Measurements from ENCODE around the gene PPP1R14B.
A peak's percentile ranks its signal among the peaks of the same experiment; 100 is the strongest.

The PPP1R14B gene

DNA sequence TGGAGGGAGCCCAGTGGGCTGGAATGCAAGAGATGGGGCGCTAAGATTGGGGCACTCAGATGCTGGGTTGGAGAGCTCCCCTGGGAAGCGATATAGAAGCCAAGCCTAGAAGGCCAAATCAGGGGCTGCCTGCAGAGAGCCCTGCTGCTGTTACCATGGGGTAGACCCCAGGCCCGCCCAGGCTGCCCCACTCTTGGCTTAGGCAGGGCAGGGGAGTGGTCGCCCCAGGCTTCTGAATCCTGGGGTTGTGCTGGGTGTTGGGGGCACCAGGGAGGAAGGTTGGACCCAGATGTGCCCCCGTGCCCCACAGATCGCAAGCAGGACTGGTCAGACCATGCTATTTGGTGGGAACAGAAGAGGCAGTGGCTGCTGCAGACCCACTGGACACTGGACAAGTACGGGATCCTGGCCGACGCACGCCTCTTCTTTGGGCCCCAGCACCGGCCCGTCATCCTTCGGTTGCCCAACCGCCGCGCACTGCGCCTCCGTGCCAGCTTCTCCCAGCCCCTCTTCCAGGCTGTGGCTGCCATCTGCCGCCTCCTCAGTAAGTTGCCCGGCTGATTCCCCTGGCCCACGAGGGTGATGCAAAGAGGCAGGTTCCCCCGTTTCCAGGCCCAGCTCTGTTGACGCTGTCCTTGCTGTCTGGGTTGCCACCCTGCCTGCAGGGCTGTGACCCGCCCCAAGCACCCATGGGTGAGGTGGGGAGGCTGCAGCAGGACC lies 36.3 kb downstream of the PPP1R14B start:
- no peak for DNase-seq (ENCODE audit: low read depth in 2 of 2)

DNA sequence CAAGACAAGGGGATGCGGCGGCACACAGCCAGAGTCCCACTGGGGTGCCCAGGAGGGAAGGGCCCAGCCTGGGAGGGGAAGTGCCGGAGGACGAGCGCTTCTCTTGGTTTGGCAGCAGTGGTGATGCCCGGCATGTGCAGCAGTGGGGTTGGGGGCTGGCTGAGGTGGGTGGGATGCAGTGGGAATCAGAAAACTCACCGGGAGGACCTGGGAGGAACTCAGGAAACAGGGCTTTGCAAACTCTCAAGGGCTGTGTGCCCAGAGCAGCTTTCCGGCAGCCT lies 37.2 kb downstream of the PPP1R14B start:
- DNase-seq (ENCODE audit: low read depth in 2 of 2): no peak

DNA sequence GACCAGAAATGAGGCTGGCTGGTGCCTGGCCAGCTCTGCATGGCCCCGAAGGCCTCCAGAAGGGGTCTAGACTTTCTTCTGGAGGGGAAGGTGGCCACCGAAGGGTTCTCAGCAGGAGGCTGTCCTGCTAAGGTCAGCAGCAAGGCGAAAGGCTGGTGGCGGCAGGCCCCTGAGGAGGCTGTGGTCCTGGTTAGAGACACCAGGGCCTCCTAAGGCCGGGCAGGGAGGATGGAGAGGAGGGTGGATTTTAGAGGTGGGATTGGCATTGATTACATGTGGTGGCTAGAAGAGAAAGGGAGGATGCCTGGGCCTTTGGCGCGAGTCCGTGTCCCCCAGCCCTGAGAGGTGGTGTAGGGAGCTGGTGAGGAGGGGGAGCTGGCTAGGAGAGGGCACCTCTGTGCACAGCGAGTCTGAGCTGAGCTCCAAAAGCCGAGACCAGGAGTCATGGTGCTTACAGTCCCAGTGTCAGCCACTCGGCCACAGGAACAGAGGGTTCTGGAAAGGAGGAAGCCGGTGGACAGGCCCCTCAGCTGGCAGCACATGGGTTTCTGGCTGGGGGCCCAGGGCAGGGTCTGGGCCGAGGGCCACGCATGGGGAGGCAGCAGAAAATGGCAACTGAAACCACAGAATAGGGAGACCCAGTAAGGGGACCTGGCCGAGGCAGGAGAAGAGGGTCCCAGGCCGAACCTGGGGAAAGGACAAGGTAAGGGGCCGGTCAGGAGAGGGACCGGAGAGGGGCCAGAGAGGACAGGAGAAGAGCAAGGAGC lies 37.8 kb downstream of the PPP1R14B start:
- no peak for DNase-seq (ENCODE audit: low read depth in 2 of 2)

DNA sequence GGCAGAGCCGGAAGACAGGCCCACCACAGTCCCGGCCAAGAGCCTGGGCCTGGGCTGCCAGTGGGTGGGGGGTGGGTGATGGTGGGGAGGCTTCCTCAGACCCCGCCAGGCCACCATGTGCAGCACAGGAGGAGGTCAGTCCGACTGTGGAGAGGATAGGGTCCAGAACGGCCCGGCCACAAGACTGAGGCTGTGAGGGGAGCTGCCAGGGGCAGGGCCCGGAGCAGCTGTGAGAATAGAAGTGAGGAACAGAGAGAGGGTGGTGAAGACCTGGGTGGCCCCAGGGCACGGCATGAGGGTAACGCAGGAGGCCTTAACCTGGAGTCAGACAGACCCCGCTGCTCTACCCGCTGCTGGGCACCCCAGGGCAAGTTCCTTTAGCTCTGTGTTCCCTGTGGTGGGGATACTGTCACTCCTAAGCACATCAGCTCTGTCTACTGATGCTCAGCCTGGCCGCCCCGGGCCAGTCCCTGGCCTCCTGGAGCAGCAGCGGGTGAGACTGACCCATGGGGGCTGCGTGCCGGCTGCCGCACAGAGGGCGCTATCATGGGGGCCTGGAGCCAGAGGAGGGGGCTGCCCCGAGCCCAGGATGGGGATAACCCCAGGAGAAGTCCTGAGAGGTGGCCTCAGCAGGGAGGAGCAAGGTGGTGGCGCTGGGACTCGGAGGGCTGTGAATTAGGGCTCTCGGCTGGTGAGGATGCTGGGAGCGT lies 38.5 kb downstream of the PPP1R14B start:
- no peak for DNase-seq (ENCODE audit: low read depth in 2 of 2)

DNA sequence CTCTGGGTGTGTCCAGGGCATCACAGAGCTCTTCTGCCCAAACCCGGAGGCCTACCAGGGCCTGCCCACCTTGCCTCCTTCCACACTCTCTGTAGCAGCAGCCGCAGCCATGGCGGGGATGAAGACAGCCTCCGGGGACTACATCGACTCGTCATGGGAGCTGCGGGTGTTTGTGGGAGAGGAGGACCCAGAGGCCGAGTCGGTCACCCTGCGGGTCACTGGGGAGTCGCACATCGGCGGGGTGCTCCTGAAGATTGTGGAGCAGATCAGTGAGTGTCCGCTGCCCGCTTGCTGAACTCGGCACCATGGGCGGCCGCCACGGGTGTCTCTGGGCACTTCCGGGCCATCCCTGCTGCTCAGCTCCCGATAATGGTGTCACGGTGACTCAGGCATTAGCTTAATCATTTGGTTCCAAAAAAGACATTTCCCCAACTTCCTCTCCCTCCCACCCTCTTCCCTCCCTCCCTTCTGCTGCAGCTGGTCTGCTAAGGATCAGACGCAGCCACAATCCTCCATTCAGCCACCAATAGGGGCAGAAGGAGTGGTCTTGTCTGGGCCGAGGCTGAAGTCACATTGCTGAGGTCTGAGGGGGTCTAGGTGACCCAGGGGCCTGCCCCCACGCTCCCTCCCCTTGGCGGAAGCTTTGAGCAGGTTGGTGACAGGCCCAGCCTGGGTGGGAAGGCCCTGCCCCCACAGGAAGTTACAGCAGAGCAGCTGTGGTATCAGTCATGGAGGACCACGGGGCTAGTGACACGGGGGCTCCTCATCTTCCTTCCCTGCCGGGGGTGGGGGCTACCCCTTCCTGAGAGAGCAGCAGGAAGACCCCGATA lies 39.3 kb downstream of the PPP1R14B start:
- peak; percentile 32 to 36 for DNase-seq (ENCODE audit: low read depth in 2 of 2)

DNA sequence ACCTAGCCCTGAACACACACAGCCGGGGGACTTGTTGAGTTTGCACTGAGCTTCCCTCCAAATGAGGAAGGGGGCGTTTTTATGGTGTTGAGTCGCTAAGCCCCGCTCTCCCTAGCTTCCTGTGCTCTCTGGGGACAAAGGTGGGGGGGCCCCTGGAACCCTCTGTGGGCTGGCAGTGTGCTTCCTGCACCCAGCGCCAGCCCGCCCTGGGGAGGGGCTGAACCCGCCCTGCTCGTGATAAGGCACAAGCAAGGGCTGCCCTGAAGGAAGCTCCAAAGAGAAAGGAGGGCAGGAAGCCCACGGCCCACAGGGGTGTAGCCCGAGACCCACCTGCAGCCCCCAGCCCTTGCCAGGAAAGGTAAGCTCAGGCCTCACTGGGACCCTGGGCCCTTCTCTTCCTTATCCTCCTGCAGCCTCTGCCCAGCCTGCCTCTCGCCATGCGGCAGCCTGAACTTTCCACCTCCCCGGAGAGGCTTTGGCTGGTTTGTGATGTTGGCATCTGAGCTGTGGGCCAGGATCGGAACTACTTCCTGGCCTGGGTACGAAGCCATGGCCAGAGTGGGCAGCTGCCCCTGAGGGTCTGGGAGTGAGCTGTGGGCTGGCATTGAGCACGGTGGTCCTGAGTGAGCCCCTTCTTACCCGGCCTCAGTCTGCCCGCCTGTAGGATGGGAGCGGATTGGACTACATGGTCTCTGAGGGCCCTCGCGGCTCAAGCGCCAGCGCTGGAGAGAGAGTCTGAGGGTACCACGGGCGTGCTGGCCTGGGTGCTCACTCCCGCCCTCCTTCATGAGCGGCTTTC lies 40.1 kb downstream of the PPP1R14B start, which contains the start of gene FERMT3:
Gene FERMT3, plus strand, starts transcription at position 265 of the 799 bp plus-strand sequence. CDS start 644 bp downstream, outside the sequence.
- no peak for DNase-seq (ENCODE audit: low read depth in 2 of 2)

DNA sequence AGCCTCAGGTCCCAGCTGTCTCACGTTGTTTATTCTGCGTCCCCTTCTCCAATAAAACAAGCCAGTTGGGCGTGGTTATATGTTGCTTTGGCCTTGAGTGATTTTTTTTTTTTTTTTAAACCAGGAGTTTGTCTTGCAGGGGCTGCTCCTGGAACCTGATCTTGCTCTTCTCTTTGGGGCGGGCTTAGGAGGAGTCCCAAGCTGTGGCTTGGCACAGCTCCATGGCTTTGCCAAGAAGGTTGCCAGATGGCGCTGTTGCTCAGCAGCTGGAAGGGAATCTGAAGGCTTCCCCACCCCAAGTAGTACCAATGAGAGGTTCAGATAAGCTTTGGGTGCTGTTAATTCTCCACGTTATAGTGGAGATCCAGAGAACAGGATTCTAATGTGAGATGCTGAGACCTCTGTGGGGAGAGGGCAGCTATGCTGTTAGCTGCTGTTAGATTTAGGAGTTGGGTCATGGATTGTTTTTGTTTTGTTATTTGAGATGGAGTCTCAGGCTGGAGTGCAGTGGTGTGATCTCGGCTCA lies 42.2 kb downstream of the PPP1R14B start:
- peak; percentile 91 to 92 for DNase-seq (ENCODE audit: low read depth in 2 of 2)

DNA sequence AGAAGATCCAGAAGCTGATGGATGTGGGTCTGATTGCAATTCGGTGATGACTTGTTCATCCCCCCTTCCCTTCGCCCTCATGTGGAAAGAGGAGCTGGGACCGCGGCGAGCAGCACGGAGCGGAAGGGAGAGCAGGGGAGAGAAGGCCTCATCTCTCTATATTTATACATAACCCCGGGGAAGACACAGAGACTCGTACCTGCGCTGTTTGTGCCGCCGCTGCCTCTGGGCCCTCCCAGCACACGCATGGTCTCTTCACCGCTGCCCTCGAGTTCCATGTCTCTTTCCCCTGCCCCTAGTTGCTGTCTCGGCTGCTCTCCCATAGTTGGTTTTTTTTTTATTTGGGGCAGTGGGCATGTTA lies 42.7 kb downstream of the PPP1R14B start:
- DNase-seq (ENCODE audit: low read depth in 2 of 2): no peak

DNA sequence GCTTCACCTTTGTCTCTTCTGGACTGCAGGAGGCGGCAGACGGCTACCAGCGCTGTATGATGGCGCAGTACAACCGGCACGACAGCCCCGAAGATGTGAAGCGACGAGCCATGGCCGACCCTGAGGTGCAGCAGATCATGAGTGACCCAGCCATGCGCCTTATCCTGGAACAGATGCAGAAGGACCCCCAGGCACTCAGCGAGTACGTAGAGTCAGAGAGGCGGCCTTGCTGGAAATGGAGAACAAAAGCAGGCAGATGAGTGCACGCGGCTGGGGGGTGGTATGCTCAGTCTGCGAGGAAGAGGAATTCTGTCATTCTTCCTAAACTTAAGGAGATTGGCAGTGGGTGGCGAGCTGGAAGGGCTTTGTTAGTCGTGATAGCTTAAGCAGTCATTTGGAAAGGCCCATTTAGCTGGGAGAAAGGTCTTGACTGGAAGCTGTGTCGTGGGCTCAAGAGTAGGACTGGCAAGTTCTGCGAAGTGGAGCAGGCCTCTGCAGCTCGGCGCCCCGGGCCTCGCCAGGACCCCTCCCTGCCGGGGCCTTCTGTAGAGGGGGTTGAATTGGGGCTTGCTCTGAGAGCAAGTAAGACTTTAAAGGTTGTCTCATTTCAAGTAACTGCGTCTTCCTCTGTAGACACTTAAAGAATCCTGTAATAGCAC lies 43.2 kb downstream of the PPP1R14B start:
- DNase-seq (ENCODE audit: low read depth in 2 of 2): no peak

DNA sequence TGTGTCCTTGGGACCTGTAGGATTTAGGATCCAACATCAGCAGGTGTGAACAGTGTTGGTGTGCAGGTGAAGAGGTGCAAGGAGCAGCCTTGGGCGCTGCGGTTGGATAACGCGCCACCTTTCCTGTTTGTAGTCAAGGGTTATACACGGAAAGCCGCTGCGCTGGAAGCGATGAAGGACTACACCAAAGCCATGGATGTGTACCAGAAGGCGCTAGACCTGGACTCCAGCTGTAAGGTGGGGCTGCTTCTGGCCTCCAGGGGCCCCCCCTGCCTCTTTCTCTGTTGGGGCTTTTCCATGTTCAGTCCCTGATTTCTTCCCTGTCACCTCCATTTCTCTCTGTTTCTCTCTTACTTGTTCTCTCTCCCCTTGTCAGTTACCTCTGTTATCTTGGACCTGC lies 43.8 kb downstream of the PPP1R14B start:
- no peak for DNase-seq (ENCODE audit: low read depth in 2 of 2)

DNA sequence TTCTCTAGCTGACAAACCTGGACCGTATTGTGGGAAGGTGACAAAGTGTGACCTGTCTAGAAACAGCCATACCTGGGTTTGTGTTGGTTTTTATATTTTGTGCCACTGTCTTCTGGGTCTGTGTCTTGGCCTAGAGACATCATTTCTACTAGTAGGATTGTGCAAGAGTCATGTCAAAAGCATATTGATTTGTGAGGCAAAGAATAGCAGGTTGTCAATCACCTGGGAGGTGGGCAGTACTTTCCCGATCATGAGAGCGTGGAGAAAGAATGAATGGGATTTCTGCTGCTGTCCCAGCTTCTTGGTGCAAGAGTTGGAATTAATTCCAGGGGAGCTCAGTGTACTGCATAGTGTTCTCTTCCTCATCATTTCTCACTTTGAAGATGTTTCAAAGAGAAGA lies 45.2 kb downstream of the PPP1R14B start:
- DNase-seq (ENCODE audit: low read depth in 2 of 2): no peak

DNA sequence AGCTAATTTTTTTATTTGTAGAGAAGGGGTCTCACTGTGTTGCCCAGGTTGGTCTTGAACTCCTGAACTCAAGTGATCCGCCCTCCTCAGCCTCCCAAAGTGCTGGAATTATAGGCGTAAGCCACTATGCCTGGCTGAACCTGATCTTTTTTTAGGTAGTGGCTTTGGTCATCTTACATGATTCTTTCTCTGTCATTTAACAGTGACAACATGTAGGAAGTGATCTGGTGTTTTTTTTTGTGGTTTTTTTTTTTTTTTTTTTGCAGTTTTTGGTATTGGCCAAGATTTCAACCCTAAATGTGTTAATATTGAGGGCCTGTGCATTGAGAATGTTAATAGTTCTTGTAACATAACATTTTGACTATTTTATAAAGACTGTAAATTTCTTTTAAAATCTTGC lies 48.2 kb downstream of the PPP1R14B start:
- no peak for DNase-seq (ENCODE audit: low read depth in 2 of 2)

DNA sequence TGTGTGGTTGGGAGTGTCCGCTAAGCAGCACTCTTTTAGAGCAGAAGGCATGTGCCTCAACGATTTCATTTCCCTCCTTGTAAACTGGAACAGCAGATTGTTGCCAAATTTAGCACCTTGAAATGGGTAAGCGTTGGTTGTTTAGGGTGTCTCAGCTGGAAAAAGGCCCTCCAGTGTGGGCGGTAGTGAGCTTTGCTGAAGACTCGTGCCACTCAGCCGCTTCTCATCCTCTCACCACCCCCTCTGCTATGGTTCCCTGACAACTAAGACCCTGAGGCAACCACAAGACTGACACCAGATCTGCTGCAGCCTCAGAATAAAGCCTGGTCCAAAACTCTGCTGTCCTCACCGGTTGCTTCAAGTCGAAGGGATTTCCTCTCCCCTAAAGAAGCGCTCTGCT lies 50.1 kb downstream of the PPP1R14B start:
- DNase-seq (ENCODE audit: low read depth in 2 of 2): no peak

Measured in fibroblast of skin of left quadriceps (primary cell).